Mucosa of descending colon (tissue), 3 donors: ENCODE measurements around the gene ZFP36L1. TPM values are rescaled to one million over a fixed set of nuclear protein-coding genes. Genes with fewer than 3 reads are reported as not detected.

ENCODE experiments used
- ATAC-seq: fragments of 200-7000 bp; cut with Tn5 transposase; one replicate; pipeline ENCODE4 v1.9.1; 2020; ENCODE audit warnings: mild to moderate bottlenecking, moderate library complexity
- DNase-seq, 3 donors: peaks; one replicate each; pipeline ENCODE4 v3.0.0-alpha.2; 2020
- H3K36me3 ChIP-seq: fragments of 200-600 bp; one replicate; pipeline ENCODE4 v1.8.0; 2021; ENCODE audit warnings: low read depth, mild to moderate bottlenecking
- H3K4me1 ChIP-seq: fragments of 200-600 bp; one replicate; pipeline ENCODE4 v1.8.0; 2021; ENCODE audit warnings: low read depth, mild to moderate bottlenecking
- H3K4me3 ChIP-seq: fragments of 200-600 bp; one replicate; pipeline ENCODE4 v1.8.0; 2021; ENCODE audit warnings: mild to moderate bottlenecking
- H3K9me3 ChIP-seq: fragments of 200-600 bp; one replicate; pipeline ENCODE4 v1.8.0; 2021; ENCODE audit warnings: mild to moderate bottlenecking
- intact Hi-C, 2 donors: fragments of 100-400 bp; cut with DNase I in 1 of 2; cut with micrococcal nuclease in 1 of 2; formaldehyde crosslinking; loops; one replicate each; pipeline versions ENCODE4 v1.11.0 to v1.11.1; 2022; cut with DNase I, micrococcal nuclease
- total RNA-seq, 3 donors: library from RNA; stranded (reverse); fragmentation: NEBNext Ultra II Directional in 2 of 3; extraction: Animal tissue kit (Norgen Biotek cat#: 25700) in 2 of 3; gene quantifications; one replicate each; pipeline versions ENCODE4 v1.2.1 to v1.2.4, GENCODE V29; 2021 to 2023
- TF ChIP-seq, protein P1 (sequence below): fragments of 200-600 bp; IDR thresholded peaks from one replicate; pipeline ENCODE4 v1.8.0; 2022; ENCODE audit warnings: antibody characterized with exemption, mild to moderate bottlenecking
- donor health status: DM: no; HTN: no; CAD: no; lungs with moderate emphysema.
- donor health status: DM: no; HTN: no; CAD: no.
- donor health status: DM: no; HTN: yes; CAD: no.

Gene ZFP36L1
- total RNA-seq, 3 donors from 2014 or later: 79.8 to 472 (median 103) TPM

DNA sequence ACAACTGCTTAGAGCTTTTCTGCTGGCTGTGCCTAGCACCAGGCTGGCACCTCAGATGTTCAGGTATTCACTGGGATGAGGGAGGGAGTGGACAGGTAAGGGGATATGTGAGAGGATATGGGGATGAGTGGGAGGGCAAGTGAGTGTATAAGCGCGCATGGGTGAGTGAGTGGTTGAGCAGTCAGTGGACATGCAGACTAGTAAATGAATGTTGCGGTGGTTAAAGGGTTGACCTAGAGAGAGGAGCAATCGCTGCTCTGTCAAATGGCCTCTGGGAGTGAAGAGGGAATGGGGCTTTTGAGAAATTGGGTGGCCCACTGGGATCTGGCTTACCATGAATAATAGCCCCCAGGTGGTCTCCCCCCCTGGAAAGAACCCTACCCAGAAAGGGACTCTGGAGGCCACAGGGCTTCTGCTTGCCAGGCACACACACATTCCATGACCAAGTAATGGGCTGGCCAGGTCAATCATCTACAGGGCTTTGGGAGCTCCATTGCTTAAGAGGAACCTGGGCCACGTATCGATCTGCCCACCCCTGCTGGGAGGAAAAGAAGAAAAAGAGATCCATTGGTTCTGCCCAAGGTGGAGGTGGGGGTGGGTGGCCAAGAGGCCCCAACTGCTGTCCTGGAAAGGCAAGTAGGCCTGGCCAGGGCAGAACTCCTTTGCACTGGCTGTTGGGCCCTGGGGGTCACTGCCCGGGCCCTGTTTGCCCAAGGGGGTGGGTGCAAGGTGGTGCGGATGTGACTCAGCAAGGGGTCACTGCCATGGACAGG lies 30.8 kb upstream of the ZFP36L1 start:
- TF ChIP-seq, protein P1, sequence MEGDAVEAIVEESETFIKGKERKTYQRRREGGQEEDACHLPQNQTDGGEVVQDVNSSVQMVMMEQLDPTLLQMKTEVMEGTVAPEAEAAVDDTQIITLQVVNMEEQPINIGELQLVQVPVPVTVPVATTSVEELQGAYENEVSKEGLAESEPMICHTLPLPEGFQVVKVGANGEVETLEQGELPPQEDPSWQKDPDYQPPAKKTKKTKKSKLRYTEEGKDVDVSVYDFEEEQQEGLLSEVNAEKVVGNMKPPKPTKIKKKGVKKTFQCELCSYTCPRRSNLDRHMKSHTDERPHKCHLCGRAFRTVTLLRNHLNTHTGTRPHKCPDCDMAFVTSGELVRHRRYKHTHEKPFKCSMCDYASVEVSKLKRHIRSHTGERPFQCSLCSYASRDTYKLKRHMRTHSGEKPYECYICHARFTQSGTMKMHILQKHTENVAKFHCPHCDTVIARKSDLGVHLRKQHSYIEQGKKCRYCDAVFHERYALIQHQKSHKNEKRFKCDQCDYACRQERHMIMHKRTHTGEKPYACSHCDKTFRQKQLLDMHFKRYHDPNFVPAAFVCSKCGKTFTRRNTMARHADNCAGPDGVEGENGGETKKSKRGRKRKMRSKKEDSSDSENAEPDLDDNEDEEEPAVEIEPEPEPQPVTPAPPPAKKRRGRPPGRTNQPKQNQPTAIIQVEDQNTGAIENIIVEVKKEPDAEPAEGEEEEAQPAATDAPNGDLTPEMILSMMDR: no peak
- no peak for ATAC-seq
- peaks cover 10% of the 10 kb centered on the region for H3K4me1 ChIP-seq
- DNase-seq: no peak
- H3K4me3 ChIP-seq: no peak overlapping the region
- intact Hi-C loops: no loop called here
- no peaks in the 10 kb centered on the region for H3K36me3 ChIP-seq
- no peaks in the 10 kb centered on the region for H3K9me3 ChIP-seq

DNA sequence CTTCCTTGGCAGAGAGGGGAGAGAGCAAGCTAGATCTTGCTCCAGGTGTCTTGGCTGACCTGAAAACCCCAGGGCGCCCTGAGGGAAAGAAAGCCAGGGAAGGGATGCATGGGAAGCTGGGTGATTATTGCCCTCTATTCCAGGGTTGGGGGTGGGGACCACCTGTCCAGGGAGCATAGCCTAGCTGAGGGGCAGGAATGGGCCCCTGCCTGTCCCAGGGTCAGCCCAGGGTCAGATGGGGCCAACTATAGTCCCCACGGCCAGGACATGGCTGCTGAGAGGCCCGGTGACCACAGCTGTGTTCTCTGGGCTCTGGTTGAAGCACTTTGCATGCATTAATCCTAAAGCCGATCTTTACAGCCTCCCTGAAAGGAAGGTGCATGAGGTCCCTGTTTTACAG lies 30.1 kb upstream of the ZFP36L1 start:
- ATAC-seq (no peak), DNase-seq (no peak)
- intact Hi-C loops: no loop called here
- TF ChIP-seq, protein P1: no peak
- H3K4me3 ChIP-seq: no peak overlapping the region
- H3K4me1 ChIP-seq: peaks cover 10% of the 10 kb centered on the region
- no peaks in the 10 kb centered on the region for H3K36me3 ChIP-seq
- H3K9me3 ChIP-seq: no peaks in the 10 kb centered on the region

DNA sequence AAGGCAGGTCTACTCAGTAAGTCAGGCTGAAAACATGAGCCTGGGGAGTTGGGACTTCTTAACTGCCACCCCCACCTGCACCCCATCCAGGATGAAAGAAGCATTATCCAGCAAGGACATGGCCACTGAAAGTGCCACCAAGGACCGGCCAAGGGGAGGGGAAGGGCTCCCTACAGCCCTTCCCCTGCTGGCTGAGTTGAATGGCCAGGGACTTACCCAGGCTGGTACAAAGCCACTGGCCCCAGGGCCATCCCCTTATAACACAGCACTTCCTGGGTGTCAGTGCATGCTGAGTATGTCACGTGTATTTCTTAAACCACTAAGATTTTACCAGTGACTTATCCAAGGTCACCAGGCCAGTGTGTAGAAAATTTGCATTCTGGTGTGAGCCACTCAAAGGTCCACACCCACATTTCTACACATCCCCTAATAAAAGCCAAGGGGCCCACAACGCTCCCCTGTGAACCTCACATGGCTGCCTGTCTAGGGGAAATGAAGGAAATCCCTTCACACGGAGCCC lies 29.3 kb upstream of the ZFP36L1 start:
- TF ChIP-seq, protein P1: no peak
- Histone ChIP-seq H3K4me1 (peaks cover 11% of the 10 kb centered on the region), H3K4me3 (no peak overlapping the region), H3K9me3 (no peaks in the 10 kb centered on the region), H3K36me3 (no peaks in the 10 kb centered on the region)
- ATAC-seq (no peak), DNase-seq (no peak)
- intact Hi-C loops: no loop called here

DNA sequence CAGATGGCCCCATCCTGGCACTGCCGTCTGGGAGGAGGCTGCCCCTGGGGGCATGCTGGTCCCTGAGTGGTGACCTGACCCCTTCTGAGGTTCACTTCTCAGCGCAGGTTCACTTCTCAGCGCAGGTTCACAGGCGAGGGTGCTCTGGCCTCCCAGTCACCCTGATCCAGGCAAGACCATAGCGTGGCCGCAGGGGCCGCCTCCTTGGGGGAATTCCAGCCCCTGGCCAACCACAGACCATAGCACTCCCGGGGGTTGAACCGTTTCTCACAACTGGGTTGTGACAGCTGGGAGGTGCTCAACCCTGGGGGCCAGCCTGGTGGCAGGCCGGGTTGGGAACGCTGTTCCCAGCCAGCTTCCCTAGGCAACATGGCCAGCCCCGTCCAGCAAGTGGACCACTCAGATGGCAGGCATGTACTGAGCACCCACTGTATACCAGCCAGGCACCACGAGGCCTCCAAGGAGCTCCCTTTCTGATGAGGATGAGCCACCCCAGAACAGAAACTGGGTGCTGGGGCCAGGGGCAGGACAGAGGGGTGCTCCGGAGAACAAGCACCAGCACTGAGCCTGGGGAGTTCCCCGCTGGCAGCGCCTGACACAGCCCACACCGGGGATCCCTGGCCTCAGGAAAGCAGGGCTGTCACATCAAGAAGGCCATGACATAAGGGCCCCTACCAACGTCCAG lies 28.3 kb upstream of the ZFP36L1 start:
- Histone ChIP-seq H3K36me3 (no peaks in the 10 kb centered on the region), H3K4me3 (no peak overlapping the region), H3K4me1 (peaks cover 21% of the 10 kb centered on the region), H3K9me3 (no peaks in the 10 kb centered on the region)
- DNase-seq: no peak
- TF ChIP-seq, protein P1: no peak
- no peak for ATAC-seq
- intact Hi-C loops: no loop called here

DNA sequence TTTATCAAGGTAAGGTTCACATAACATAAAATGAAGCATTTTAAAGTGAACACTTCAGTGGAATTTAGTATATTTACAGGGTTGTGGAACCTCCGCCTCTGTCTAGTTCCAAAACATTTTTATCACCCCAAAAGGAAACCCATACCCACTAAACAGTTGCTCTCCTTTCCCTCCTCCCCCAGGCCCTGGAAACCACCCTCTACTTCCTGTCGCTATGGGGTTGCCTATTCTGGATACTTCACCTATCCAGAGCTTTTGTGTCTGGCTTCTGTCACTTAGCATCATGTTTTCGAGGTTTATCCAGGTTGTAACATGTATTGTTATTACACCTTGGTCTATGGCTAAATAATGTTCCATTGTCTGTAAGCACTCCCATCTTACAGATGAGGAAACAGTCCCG lies 27.7 kb upstream of the ZFP36L1 start:
- Histone ChIP-seq H3K4me1 (peaks cover 27% of the 10 kb centered on the region), H3K9me3 (no peaks in the 10 kb centered on the region), H3K4me3 (no peak overlapping the region), H3K36me3 (no peaks in the 10 kb centered on the region)
- no peak for ATAC-seq
- intact Hi-C loops: no loop called here
- TF ChIP-seq, protein P1: no peak
- no peak for DNase-seq
